Measurements from ENCODE around the gene PBX4.

Gene PBX4

DNA sequence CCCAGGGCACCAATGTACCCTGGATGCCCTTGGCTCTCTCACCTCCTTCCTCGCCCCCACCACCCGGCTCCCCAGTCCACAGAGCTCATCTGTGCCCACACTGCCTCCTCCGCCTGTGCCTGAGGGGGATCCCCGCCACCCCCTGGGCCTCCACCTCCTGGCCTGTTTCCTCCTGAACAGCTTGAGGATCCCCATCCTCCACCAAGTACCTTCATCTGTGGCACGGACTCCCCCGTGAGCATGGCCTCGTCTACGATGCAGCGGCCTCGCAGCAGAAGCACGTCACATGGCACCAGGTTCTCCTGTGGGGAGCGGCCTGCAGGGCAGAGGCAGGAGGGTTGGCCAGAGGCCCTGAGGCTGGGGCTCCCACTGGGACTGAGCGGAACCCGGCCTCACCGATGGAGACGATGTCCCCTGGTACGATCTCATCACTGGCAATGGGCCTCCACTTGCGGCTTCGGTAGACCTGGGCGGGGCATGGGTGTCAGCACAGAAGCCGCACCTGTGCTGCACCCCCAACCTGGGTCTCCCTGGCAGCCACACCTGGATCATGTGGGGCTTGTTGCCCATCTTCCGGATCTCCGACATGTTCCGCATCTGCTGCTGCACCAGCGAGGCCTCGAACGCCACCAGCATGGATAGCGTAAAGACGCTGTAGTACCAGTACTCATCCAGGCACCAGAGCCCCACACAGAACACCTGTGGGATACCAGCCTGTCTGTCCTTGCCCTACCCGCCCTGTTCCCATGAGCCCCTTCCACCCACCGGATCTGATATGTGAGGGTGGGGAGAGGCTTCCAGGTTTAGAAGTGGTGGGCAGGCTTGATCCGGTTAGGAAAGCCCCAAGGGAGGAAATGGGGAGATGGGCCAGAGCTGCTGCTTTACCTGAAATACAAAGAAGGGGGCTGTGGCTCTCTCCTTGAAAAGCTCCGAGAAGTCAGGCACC, 38.2 kb upstream of the PBX4 start:
- H3K4me3 ChIP-seq (ENCODE audit: low read depth in 1 of 2, low read length in 2 of 2): no peak overlapping the region
- no peaks in the 10 kb centered on the region for H3K9me3 ChIP-seq (ENCODE audit: control insufficient read depth in 1 of 2, low read length in 2 of 2)
- peaks cover 65 to 77% of the 10 kb centered on the region in 2 donors for H3K36me3 ChIP-seq (ENCODE audit: control insufficient read depth in 1 of 2, insufficient read depth in 2 of 2, low read length in 2 of 2)
- H3K27me3 ChIP-seq (ENCODE audit: low read depth, low read length): no peaks in the 10 kb centered on the region
- peaks cover 0 to 5% of the 10 kb centered on the region in 2 donors for H3K4me1 ChIP-seq (ENCODE audit: control insufficient read depth in 1 of 2, insufficient read depth in 2 of 2, low read length in 2 of 2)
- no peak overlapping the region for H3K27ac ChIP-seq (ENCODE audit: low read length)

DNA sequence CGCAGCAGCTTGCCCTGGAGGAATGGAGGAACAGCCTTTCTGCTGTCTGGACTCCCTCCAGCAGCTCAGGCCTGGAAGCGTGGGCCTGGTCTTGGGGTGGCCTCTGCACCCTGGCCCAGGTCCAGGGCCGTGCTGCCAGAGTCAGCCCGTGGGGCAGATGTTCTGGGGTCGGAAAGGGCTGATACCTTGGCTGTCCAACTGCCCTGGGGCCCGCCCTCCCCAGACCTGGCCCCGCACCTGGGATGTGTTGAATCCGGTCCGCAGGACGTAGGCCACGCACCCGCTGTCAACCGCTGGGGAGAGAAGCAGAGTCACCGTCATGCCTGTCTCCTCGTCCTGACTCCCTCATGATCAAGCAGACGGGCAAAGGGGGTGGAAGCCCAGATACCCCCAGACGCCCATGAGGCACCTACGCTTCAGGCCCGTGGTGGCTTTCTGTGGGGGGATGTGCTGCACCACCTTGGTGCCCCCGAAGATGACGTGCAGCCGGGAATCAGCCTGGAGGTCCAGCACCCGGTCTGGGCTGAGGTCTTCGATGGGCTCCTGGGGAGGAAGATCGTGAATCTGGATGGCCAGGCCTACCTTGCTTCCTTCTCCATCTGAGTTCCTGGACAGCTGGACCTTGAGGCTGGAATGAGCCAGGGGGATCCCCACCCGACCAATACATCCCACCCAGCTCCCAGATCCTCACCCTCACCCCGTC, 37.3 kb upstream of the PBX4 start:
- H3K36me3 ChIP-seq (ENCODE audit: control insufficient read depth in 1 of 2, insufficient read depth in 2 of 2, low read length in 2 of 2): peaks cover 74 to 87% of the 10 kb centered on the region in 2 donors
- H3K9me3 ChIP-seq (ENCODE audit: control insufficient read depth in 1 of 2, low read length in 2 of 2): no peaks in the 10 kb centered on the region
- H3K27ac ChIP-seq (ENCODE audit: low read length): no peak overlapping the region
- no peaks in the 10 kb centered on the region for H3K4me1 ChIP-seq (ENCODE audit: control insufficient read depth in 1 of 2, insufficient read depth in 2 of 2, low read length in 2 of 2)
- H3K27me3 ChIP-seq (ENCODE audit: low read depth, low read length): no peaks in the 10 kb centered on the region
- H3K4me3 ChIP-seq (ENCODE audit: low read depth in 1 of 2, low read length in 2 of 2): no peak overlapping the region

DNA sequence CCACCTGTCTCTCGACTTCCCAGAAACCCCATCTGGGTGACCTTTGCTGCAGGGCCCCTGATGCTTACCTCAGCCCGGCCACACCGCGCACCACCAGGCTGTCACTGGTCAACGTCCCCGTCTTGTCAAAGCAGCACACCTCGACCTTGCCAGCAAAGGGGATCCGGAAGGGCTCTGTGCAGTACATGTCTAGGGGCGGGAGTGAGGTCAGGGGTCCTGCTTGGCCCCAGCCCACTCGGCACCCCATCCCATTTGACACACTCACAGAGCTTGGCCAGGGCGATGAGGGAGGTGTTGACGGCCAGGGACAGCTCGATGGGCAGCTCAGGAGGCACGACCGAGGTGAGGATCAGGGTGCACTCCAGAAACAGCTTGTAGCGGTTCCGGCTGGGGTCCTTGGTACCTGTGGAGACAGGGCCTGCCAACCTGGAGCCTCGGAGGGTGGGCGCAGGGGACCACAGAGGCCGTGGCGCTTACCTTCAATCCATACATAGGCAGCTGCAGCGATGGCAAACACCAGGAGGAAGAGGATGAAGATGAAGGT, 36.6 kb upstream of the PBX4 start:
- no peak overlapping the region for H3K4me3 ChIP-seq (ENCODE audit: low read depth in 1 of 2, low read length in 2 of 2)
- no peaks in the 10 kb centered on the region for H3K9me3 ChIP-seq (ENCODE audit: control insufficient read depth in 1 of 2, low read length in 2 of 2)
- no peak overlapping the region for H3K27ac ChIP-seq (ENCODE audit: low read length)
- H3K27me3 ChIP-seq (ENCODE audit: low read depth, low read length): no peaks in the 10 kb centered on the region
- peaks cover 80 to 93% of the 10 kb centered on the region in 2 donors for H3K36me3 ChIP-seq (ENCODE audit: control insufficient read depth in 1 of 2, insufficient read depth in 2 of 2, low read length in 2 of 2)
- no peaks in the 10 kb centered on the region for H3K4me1 ChIP-seq (ENCODE audit: control insufficient read depth in 1 of 2, insufficient read depth in 2 of 2, low read length in 2 of 2)

DNA sequence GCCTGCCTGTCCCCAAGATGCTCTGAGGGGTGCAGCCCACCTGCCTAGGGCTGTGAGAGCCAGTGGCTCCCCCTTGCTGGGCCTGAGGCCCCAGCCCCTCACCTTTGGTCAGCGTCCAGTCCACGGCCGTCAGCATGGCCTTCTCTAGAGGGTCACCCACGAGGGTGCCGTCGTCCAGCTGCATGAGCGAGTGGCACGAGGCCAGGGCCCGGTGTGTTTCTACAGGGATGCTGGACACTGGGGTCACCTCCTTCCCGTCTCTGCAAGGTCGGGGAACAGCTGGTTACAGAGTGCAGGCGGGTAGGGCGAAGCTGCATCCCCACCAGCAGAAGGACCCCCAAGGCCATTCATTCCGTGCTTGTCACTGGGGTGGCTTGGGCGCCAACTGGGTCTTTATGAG, 36.0 kb upstream of the PBX4 start:
- no peaks in the 10 kb centered on the region for H3K27me3 ChIP-seq (ENCODE audit: low read depth, low read length)
- no peak overlapping the region for H3K4me3 ChIP-seq (ENCODE audit: low read depth in 1 of 2, low read length in 2 of 2)
- no peak overlapping the region for H3K27ac ChIP-seq (ENCODE audit: low read length)
- no peaks in the 10 kb centered on the region for H3K4me1 ChIP-seq (ENCODE audit: control insufficient read depth in 1 of 2, insufficient read depth in 2 of 2, low read length in 2 of 2)
- peaks cover 79 to 94% of the 10 kb centered on the region in 2 donors for H3K36me3 ChIP-seq (ENCODE audit: control insufficient read depth in 1 of 2, insufficient read depth in 2 of 2, low read length in 2 of 2)
- no peaks in the 10 kb centered on the region for H3K9me3 ChIP-seq (ENCODE audit: control insufficient read depth in 1 of 2, low read length in 2 of 2)

DNA sequence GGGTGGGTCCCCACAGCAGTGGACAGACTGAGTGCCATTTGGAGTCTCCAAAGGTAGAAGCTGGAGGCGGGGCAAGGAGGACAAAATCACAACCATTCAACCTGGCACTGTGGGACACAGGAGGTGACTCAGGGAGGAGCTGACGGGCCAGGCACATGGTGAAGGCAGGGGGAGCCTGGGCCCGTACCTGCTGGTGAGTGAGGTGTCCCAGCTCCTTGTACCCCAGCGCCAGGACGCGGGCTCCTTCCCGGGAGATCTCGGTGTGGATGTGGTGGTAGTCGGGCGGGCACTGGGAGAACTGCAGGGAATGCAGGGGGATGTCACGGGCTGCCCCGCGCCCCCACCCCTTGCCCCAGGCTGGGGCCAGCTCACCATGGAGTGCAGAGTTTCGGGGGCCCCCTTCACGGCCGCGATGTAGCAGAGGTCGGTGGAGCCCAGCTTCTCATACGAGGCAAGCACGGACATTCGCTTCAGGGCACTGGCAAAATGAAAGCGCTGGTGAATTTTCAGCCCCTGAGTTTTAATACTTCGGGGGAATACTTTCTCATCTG, 35.2 kb upstream of the PBX4 start:
- Histone ChIP-seq H3K4me1 (ENCODE audit: control insufficient read depth in 1 of 2, insufficient read depth in 2 of 2, low read length in 2 of 2) (no peaks in the 10 kb centered on the region), H3K4me3 (ENCODE audit: low read depth in 1 of 2, low read length in 2 of 2) (no peak overlapping the region), H3K27me3 (ENCODE audit: low read depth, low read length) (no peaks in the 10 kb centered on the region), H3K27ac (ENCODE audit: low read length) (no peak overlapping the region), H3K36me3 (ENCODE audit: control insufficient read depth in 1 of 2, insufficient read depth in 2 of 2, low read length in 2 of 2) (peaks cover 81 to 95% of the 10 kb centered on the region in 2 donors), H3K9me3 (ENCODE audit: control insufficient read depth in 1 of 2, low read length in 2 of 2) (no peaks in the 10 kb centered on the region)

DNA sequence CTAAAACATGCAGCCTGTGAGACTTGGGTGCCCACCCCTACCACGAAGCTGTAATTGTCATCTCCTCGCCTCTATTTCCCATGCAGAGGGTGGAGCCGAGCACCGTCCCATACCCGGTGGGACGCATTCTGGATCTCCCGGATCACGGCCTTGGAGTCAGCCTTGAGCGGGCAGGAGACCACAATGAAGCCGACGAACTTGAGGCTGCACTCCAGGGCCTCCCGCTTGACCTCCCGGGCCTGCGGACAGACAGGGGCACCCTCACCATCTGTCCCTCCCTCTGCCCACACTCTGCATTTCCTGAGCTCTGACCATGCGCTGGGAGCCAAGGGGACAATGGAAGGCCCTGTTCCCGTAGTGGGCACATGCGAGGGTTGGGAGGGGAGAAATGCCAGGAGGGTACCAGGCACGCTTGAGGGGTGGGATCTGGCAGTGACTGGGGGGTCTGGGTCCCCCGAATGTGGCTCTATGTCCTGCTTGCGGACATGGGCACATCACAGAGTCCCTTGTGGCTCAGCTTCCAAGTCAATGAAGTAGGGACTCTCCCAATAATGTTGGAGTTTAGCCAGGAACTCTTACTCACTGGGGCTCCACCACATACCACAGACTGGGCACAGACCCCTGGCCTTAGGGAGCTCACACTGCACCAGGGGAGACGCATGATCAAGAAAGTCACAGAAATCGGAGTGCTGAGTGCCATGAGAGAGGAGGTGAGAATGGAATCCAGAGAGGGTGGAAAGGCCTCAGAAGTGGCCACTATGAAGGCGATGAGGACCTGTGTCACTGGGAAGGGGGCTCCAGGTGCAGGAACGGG, 34.2 kb upstream of the PBX4 start:
- Histone ChIP-seq H3K4me3 (ENCODE audit: low read depth in 1 of 2, low read length in 2 of 2) (no peak overlapping the region), H3K27ac (ENCODE audit: low read length) (no peak overlapping the region), H3K36me3 (ENCODE audit: control insufficient read depth in 1 of 2, insufficient read depth in 2 of 2, low read length in 2 of 2) (peaks cover 77 to 94% of the 10 kb centered on the region in 2 donors), H3K4me1 (ENCODE audit: control insufficient read depth in 1 of 2, insufficient read depth in 2 of 2, low read length in 2 of 2) (no peaks in the 10 kb centered on the region), H3K9me3 (ENCODE audit: control insufficient read depth in 1 of 2, low read length in 2 of 2) (no peaks in the 10 kb centered on the region), H3K27me3 (ENCODE audit: low read depth, low read length) (no peaks in the 10 kb centered on the region)

DNA sequence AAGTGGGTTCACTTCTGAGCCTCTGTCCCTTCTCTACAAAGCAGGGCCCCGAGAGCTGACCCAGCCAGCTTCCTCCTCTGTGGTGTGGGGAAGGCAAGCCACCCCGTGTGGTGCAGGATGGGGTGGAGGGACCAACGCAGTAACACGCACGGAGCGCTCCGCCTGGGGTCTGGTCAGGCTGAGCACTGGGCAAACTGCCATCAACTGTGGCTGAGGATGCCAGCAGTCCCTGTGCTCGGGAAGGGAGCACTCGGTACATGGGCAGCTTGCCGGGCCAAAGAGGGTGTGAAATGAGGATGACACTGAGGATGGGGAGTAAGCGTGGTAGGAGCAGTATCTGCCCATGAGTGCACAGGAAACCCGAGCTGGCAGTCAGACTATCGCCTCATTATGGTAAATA, 32.6 kb upstream of the PBX4 start:
- Histone ChIP-seq H3K27me3 (ENCODE audit: low read depth, low read length) (no peaks in the 10 kb centered on the region), H3K9me3 (ENCODE audit: control insufficient read depth in 1 of 2, low read length in 2 of 2) (no peaks in the 10 kb centered on the region), H3K27ac (ENCODE audit: low read length) (no peak overlapping the region), H3K4me1 (ENCODE audit: control insufficient read depth in 1 of 2, insufficient read depth in 2 of 2, low read length in 2 of 2) (no peaks in the 10 kb centered on the region), H3K4me3 (ENCODE audit: low read depth in 1 of 2, low read length in 2 of 2) (no peak overlapping the region), H3K36me3 (ENCODE audit: control insufficient read depth in 1 of 2, insufficient read depth in 2 of 2, low read length in 2 of 2) (peaks cover 70 to 95% of the 10 kb centered on the region in 2 donors)

DNA sequence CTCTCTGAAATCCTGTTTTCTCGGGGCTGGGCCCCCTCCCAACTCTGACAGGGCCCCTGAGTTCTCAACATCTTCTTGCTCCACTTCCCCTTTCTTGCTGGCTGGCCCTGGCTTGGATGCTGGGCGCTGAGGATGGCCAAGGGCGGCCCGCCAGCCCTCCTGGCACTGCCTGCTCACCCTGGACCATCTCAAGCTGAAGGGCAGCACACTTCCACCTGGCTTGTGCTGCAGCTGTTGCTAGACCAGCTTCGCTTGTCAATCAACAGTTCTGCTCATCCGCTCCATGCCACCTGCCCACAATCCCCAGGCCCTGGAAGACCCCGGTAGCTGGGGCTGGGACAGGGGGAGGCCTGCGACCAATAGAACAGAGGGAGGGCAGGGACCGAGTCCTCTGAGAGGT, 31.8 kb upstream of the PBX4 start:
- no peaks in the 10 kb centered on the region for H3K4me1 ChIP-seq (ENCODE audit: control insufficient read depth in 1 of 2, insufficient read depth in 2 of 2, low read length in 2 of 2)
- no peaks in the 10 kb centered on the region for H3K9me3 ChIP-seq (ENCODE audit: control insufficient read depth in 1 of 2, low read length in 2 of 2)
- H3K27ac ChIP-seq (ENCODE audit: low read length): no peak overlapping the region
- peaks cover 65 to 93% of the 10 kb centered on the region in 2 donors for H3K36me3 ChIP-seq (ENCODE audit: control insufficient read depth in 1 of 2, insufficient read depth in 2 of 2, low read length in 2 of 2)
- H3K27me3 ChIP-seq (ENCODE audit: low read depth, low read length): no peaks in the 10 kb centered on the region
- H3K4me3 ChIP-seq (ENCODE audit: low read depth in 1 of 2, low read length in 2 of 2): no peak overlapping the region

DNA sequence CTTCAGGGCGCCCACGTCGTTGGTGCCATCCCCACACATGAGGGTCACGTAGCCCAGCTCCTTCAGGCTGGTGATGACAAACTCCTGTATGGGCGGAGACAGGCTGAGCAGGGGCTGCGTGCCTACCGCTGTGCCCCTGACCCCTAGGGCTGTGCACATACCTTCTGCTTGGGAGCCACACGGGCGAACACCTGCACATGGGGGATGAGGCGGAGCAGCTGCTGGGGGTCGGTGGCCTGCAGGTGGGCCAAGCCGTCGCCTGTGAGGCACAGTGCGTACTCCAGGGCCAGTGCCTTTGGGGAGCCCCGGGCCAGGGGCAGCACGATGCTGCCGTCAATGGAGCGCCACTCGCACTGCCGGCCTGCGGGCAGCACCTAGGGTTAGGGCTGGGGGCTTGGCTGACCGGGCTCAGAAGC, 31.1 kb upstream of the PBX4 start:
- Histone ChIP-seq H3K4me1 (ENCODE audit: control insufficient read depth in 1 of 2, insufficient read depth in 2 of 2, low read length in 2 of 2) (no peaks in the 10 kb centered on the region), H3K27ac (ENCODE audit: low read length) (no peak overlapping the region), H3K36me3 (ENCODE audit: control insufficient read depth in 1 of 2, insufficient read depth in 2 of 2, low read length in 2 of 2) (peaks cover 57 to 91% of the 10 kb centered on the region in 2 donors), H3K9me3 (ENCODE audit: control insufficient read depth in 1 of 2, low read length in 2 of 2) (no peaks in the 10 kb centered on the region), H3K27me3 (ENCODE audit: low read depth, low read length) (no peaks in the 10 kb centered on the region), H3K4me3 (ENCODE audit: low read depth in 1 of 2, low read length in 2 of 2) (no peak overlapping the region)

DNA sequence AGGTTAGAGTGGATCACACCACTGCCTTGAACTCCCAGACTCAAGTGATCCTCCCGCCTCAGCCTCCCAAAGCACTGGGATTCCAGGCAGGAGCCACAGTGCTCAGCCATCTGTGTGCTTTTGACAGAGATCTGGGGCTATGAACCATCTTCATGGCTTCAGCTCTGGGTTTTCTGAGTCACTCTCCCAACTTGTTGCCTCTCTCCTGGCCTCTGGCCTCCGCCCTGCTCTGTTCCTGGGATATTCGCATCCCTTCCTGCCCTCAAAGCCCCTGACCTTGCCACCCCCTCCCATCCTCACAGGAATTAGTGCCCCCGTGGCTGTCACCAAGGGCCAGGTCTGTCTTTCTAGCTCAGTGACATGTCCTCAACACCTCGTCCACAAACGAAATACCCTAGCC, 30.7 kb upstream of the PBX4 start:
- no peak overlapping the region for H3K4me3 ChIP-seq (ENCODE audit: low read depth in 1 of 2, low read length in 2 of 2)

More for the DNA sequence above, 30.7 kb upstream of the PBX4 start:
- H3K27ac ChIP-seq (ENCODE audit: low read length): no peak overlapping the region
- H3K27me3 ChIP-seq (ENCODE audit: low read depth, low read length): no peaks in the 10 kb centered on the region
- no peaks in the 10 kb centered on the region for H3K9me3 ChIP-seq (ENCODE audit: control insufficient read depth in 1 of 2, low read length in 2 of 2)
- peaks cover 53 to 86% of the 10 kb centered on the region in 2 donors for H3K36me3 ChIP-seq (ENCODE audit: control insufficient read depth in 1 of 2, insufficient read depth in 2 of 2, low read length in 2 of 2)
- H3K4me1 ChIP-seq (ENCODE audit: control insufficient read depth in 1 of 2, insufficient read depth in 2 of 2, low read length in 2 of 2): no peaks in the 10 kb centered on the region
